Uterus (tissue), 2 donors: ENCODE data around the gene CACNA2D4.

Source experiments
- CTCF ChIP-seq, 4 experiments: fragments of 200-600 bp in 2 of 4; fragments of 450-650 bp in 2 of 4; sonication (generic) in 2 of 4; IDR thresholded peaks; one replicate each; pipeline ENCODE4 v1.5.1; 2016 to 2019; ENCODE audit warnings: antibody characterized with exemption in 4 of 4, mild to moderate bottlenecking in 2 of 4, moderate library complexity in 1 of 4
- POLR2A ChIP-seq, 2 donors: fragments of 450-650 bp; IDR thresholded peaks; one replicate each; pipeline ENCODE4 v1.6.1; 2016; ENCODE audit warnings: antibody characterized with exemption in 2 of 2, mild to moderate bottlenecking in 1 of 2, moderate library complexity in 1 of 2

GRCh38 chr12:1777798-1778197 is 140.7 kb downstream of the CACNA2D4 start:
- TF ChIP-seq POLR2A (IDR thresholded peaks at IDR 0.05): no peak
- no peak for TF ChIP-seq CTCF (IDR thresholded peaks at IDR 0.05)
